Measurements from ENCODE around the gene STARD4. TPM values are rescaled to one million over a fixed set of nuclear protein-coding genes. Genes with fewer than 3 reads are reported as not detected.

Gene STARD4, protein sequence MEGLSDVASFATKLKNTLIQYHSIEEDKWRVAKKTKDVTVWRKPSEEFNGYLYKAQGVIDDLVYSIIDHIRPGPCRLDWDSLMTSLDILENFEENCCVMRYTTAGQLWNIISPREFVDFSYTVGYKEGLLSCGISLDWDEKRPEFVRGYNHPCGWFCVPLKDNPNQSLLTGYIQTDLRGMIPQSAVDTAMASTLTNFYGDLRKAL
- 10 to 100 TPM; 18.8 to 50.1 TPM for total RNA-seq

DNA sequence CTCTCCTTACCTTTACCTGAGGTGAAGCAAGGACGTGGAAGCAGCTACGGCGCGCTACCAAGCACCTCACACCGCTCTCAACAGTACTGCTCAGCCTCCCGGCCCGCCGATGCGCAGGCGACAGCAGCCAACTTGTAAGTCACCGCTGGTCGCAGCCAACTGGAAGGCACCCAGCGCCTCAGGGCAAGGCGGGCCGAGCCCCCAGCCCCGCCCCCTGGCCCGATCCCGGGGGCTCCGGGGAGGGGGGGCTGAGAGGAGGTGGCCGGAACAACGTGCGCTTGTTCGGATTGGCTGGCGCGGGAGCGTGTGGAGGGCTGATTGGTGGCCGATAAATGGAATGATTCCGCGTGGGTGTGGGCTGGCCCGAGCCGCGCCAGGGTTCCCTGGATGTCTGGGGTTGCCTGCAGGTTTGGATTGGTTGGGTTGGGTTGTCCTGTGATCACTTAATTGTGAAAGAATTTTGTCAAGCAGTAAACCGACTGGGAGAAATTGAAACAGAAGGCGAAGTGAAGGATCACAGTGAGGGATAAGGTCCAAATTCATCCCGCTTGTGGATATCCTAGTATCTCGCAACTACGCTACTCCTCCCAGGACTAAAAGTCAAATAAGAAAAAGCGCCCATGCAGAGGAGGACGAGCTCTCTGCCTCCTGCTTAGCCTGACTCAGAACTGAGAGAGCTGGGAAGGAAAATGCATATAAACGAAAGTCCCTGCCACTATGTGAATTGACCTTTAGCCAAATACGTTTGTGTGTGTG lies at the start of gene STARD4:
Gene STARD4, minus strand, starts transcription at position 161 of the 756 bp plus-strand sequence. CDS start 5,102 bp downstream, outside the sequence.
- H3K4me3 ChIP-seq, result peak within 1 kb of the TSS; percentile 95
- no peaks in the 10 kb centered on the region for H3K9me3 ChIP-seq
- TF ChIP-seq, protein P1, sequence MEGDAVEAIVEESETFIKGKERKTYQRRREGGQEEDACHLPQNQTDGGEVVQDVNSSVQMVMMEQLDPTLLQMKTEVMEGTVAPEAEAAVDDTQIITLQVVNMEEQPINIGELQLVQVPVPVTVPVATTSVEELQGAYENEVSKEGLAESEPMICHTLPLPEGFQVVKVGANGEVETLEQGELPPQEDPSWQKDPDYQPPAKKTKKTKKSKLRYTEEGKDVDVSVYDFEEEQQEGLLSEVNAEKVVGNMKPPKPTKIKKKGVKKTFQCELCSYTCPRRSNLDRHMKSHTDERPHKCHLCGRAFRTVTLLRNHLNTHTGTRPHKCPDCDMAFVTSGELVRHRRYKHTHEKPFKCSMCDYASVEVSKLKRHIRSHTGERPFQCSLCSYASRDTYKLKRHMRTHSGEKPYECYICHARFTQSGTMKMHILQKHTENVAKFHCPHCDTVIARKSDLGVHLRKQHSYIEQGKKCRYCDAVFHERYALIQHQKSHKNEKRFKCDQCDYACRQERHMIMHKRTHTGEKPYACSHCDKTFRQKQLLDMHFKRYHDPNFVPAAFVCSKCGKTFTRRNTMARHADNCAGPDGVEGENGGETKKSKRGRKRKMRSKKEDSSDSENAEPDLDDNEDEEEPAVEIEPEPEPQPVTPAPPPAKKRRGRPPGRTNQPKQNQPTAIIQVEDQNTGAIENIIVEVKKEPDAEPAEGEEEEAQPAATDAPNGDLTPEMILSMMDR (IDR thresholded peaks at IDR 0.05), result no peak
- DNase-seq (ENCODE audit: low spot score), result peak; percentile 87
- H3K27me3 ChIP-seq (replicated peaks; ENCODE audit: insufficient read depth), result no peaks in the 10 kb centered on the region
- H3K27ac ChIP-seq, result peak within 1 kb of the TSS; percentile 90 to 91
- peak; percentile 91 for ATAC-seq (ENCODE audit: insufficient number of reproducible peaks, low FRiP score, low read depth)
- no peaks in the 10 kb centered on the region for H3K36me3 ChIP-seq
- peaks cover 6 to 41% of the 10 kb centered on the region in 2 donors for H3K4me1 ChIP-seq (ENCODE audit: control insufficient read depth in 1 of 2, low read depth in 2 of 2)

DNA sequence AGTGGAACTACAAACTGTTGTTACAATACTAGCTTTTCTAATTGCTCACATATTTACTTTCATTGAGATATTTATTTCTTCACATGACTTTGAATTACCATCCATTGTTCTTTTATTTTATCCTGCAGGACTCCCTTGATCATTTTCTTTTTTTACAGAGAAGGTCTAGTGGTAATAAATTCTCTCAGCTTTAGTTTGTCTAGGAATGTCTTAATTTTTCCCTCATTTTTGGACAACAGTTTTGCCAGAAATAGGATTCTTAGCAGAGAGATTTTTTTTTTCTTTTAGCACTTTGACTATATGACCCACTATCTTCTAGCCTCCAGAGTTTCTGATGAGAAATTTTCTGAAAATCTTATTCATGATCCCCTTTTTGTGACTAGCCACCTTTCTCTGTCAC lies 47.3 kb upstream of the STARD4 start:
- DNase-seq (ENCODE audit: low spot score), result no peak
- Histone ChIP-seq H3K27me3 (replicated peaks; ENCODE audit: insufficient read depth) (no peaks in the 10 kb centered on the region), H3K36me3 (no peaks in the 10 kb centered on the region), H3K27ac (no peak overlapping the region), H3K9me3 (peaks cover 8% of the 10 kb centered on the region), H3K4me3 (no peak overlapping the region), H3K4me1 (ENCODE audit: control insufficient read depth in 1 of 2, low read depth in 2 of 2) (no peaks in the 10 kb centered on the region)
- ATAC-seq (ENCODE audit: insufficient number of reproducible peaks, low FRiP score, low read depth), result no peak
- TF ChIP-seq, protein P1 (IDR thresholded peaks at IDR 0.05), result no peak

DNA sequence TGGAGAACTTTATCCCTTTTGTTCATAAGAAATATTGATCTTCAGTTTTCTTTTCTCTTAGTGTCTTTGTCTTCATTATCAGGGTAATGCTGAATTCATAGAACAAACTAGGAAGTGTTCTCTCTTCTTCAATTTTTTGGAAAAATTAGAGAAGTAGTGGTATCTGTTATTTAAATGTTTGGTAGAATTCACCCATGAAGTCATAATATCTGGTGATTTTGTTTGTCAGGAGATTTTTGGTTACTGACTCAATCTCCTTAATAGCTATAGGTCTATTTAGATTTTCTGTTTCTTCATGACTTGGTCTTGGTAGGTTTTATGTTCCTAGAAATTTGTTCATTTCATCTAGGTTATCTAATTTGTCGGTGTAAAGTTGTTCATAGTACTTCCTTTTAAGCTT lies 45.4 kb upstream of the STARD4 start:
- ATAC-seq (ENCODE audit: insufficient number of reproducible peaks, low FRiP score, low read depth) (no peak), DNase-seq (ENCODE audit: low spot score) (no peak)
- Histone ChIP-seq H3K36me3 (no peaks in the 10 kb centered on the region), H3K27me3 (replicated peaks; ENCODE audit: insufficient read depth) (no peaks in the 10 kb centered on the region), H3K4me3 (no peak overlapping the region), H3K9me3 (peaks cover 8% of the 10 kb centered on the region), H3K27ac (no peak overlapping the region), H3K4me1 (ENCODE audit: control insufficient read depth in 1 of 2, low read depth in 2 of 2) (no peaks in the 10 kb centered on the region)
- TF ChIP-seq, protein P1 (IDR thresholded peaks at IDR 0.05), result no peak

DNA sequence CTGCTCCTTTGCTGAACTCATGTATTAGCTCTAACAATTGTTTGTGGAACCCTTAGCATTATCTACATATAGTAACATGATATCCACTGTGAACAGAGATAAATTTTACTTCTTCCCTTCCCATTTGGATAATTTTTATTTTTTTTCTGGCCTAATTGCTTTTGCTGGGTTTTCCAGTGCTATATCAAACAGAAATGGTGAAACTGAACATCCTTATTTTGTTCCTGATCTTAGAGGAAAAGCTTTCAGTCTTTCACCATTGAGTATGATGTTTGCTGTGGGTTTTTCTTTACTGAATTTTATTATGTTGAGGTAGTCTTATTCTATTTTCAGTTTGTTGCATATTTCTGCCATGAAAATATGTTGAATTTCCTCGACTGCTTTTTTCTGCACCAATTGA lies 44.8 kb upstream of the STARD4 start:
- Histone ChIP-seq H3K36me3 (no peaks in the 10 kb centered on the region), H3K4me1 (ENCODE audit: control insufficient read depth in 1 of 2, low read depth in 2 of 2) (no peaks in the 10 kb centered on the region), H3K27ac (no peak overlapping the region), H3K4me3 (no peak overlapping the region), H3K9me3 (peaks cover 8% of the 10 kb centered on the region), H3K27me3 (replicated peaks; ENCODE audit: insufficient read depth) (no peaks in the 10 kb centered on the region)
- DNase-seq (ENCODE audit: low spot score), result no peak
- TF ChIP-seq, protein P1 (IDR thresholded peaks at IDR 0.05), result no peak
- ATAC-seq (ENCODE audit: insufficient number of reproducible peaks, low FRiP score, low read depth), result no peak

DNA sequence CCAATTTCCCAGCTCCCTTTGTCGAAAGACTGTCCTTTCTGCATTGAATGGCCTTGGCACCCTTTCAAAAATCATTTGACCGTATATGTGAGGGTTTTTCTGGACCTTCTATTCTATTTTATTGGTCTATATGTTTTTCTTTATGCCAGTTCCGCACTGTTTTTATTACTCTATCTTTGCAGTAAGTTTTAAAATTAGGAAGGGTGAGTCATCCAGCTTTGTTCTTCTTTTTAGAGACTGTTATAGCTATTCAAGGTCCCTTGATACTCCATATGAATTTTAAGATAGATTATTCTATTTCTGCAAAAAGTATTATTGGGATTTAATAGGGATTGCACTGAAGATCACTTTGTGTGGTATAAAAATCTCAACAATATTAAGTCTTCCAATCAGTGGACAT lies 44.2 kb upstream of the STARD4 start:
- Histone ChIP-seq H3K4me1 (ENCODE audit: control insufficient read depth in 1 of 2, low read depth in 2 of 2) (peaks cover 1 to 4% of the 10 kb centered on the region in 2 donors), H3K27me3 (replicated peaks; ENCODE audit: insufficient read depth) (no peaks in the 10 kb centered on the region), H3K4me3 (no peak overlapping the region), H3K36me3 (no peaks in the 10 kb centered on the region), H3K9me3 (peaks cover 8% of the 10 kb centered on the region), H3K27ac (no peak overlapping the region)
- no peak for DNase-seq (ENCODE audit: low spot score)
- TF ChIP-seq, protein P1 (IDR thresholded peaks at IDR 0.05), result no peak
- ATAC-seq (ENCODE audit: insufficient number of reproducible peaks, low FRiP score, low read depth), result no peak

Data from thoracic aorta (tissue), 2 donors.